Endothelial cell of umbilical vein (primary cell): ENCODE data around the gene MRPL34. TPM values are rescaled to one million over a fixed set of nuclear protein-coding genes. Genes with fewer than 3 reads are reported as not detected.

Experiments
- BruUV-seq: library from RNA; stranded (reverse); fragments of 400-500 nt; replicated peaks from 2 replicates; lab custom pipeline; 2021; lab: Mats Ljungman, UMichigan
- CTCF ChIA-PET: fragments of 300-600, 350-600 bp; sonication (Branson Sonifier 250); formaldehyde crosslinking; loops from one replicate; lab custom pipeline; 2021; ENCODE audit warnings: antibody characterized with exemption, inconsistent platforms; lab: Charles Lee
- POLR2A ChIA-PET: fragments of 300-600, 350-600 bp; sonication (Branson Sonifier 250); formaldehyde crosslinking; loops from one replicate; lab custom pipeline; 2021; ENCODE audit warnings: antibody characterized with exemption, inconsistent platforms; lab: Charles Lee
- DNase-seq: peaks from one replicate; pipeline ENCODE4 v3.0.0-alpha.2; 2011; ENCODE audit warnings: low read depth, low spot score
- FAIRE-seq: peaks from 2 replicates; lab custom pipeline; 2011; peaks lifted over from hg19 to GRCh38; lab: Jason Lieb, UNC
- H2AFZ ChIP-seq: 2 replicates; pipeline ENCODE4 v1.6.0; 2012; ENCODE audit warnings: low read depth, low read length, control low read depth, inconsistent platforms
- H3K27ac ChIP-seq: 2 replicates; pipeline ENCODE4 v1.5.1; 2011; ENCODE audit warnings: low read depth, mild to moderate bottlenecking, control low read depth, low read length, moderate library complexity; ENCODE audit not compliant: insufficient read depth
- H3K27me3 ChIP-seq, 2 experiments: 2 replicates each; pipeline versions ENCODE4 v1.6.0 to v1.6.1; 2011; ENCODE audit warnings: low read length in 2 of 2, mixed read lengths in 1 of 2; ENCODE audit not compliant: control insufficient read depth in 2 of 2, insufficient read depth in 2 of 2
- H3K36me3 ChIP-seq, 2 experiments: 2 replicates in 1 of 2; 3 replicates in 1 of 2; pipeline ENCODE4 v1.5.1; 2011; ENCODE audit warnings: low read length in 2 of 2, mild to moderate bottlenecking in 1 of 2, moderate library complexity in 1 of 2; ENCODE audit not compliant: control insufficient read depth in 2 of 2, insufficient read depth in 2 of 2; ENCODE audit errors: extremely low read depth in 1 of 2
- H3K4me1 ChIP-seq: 3 replicates; pipeline ENCODE4 v1.5.1; 2011; ENCODE audit warnings: mild to moderate bottlenecking, low read length; ENCODE audit not compliant: control insufficient read depth, insufficient read depth; ENCODE audit errors: extremely low read depth
- H3K4me2 ChIP-seq: 2 replicates; pipeline ENCODE4 v1.6.1; 2011; ENCODE audit warnings: low read length, control low read depth, mixed read lengths; ENCODE audit not compliant: insufficient read depth
- H3K4me3 ChIP-seq, 3 experiments: fragments of 200-600 bp in 1 of 3; sonication (generic), shearing (Covaris generic) in 1 of 3; replicated peaks in 1 of 3; 2 replicates each; pipeline ENCODE4 v1.5.1; 2011 to 2016; ENCODE audit warnings: control low read depth in 3 of 3, low read length in 3 of 3, mild to moderate bottlenecking in 2 of 3, inconsistent platforms in 1 of 3, low read depth in 1 of 3, moderate library complexity in 1 of 3; ENCODE audit not compliant: insufficient read depth in 1 of 3
- H3K79me2 ChIP-seq: 2 replicates; pipeline ENCODE4 v1.6.0; 2012; ENCODE audit warnings: low read length, inconsistent platforms; ENCODE audit not compliant: control insufficient read depth, insufficient read depth
- H3K9ac ChIP-seq: replicated peaks from 2 replicates; pipeline ENCODE3; 2011; ENCODE audit warnings: low read length, control low read depth; ENCODE audit not compliant: insufficient read depth; ENCODE audit errors: extremely low read depth
- H3K9me1 ChIP-seq: replicated peaks from 3 replicates; pipeline ENCODE4 v1.6.0; 2011; ENCODE audit warnings: mild to moderate bottlenecking, low read length; ENCODE audit not compliant: control insufficient read depth, insufficient read depth; ENCODE audit errors: extremely low read depth
- H3K9me3 ChIP-seq: replicated peaks from 2 replicates; pipeline ENCODE4 v1.5.1; 2012; ENCODE audit warnings: low read length, inconsistent platforms; ENCODE audit not compliant: control insufficient read depth, insufficient read depth
- H4K20me1 ChIP-seq: replicated peaks from 2 replicates; pipeline ENCODE3; 2011; ENCODE audit warnings: mild to moderate bottlenecking, low read length; ENCODE audit not compliant: control insufficient read depth, insufficient read depth; ENCODE audit errors: extremely low read depth
- EZH2 ChIP-seq: IDR thresholded peaks from 2 replicates; pipeline ENCODE4 v1.6.1; 2012; ENCODE audit warnings: borderline replicate concordance, low read depth, mild to moderate bottlenecking, moderate library complexity, low read length, inconsistent platforms; ENCODE audit not compliant: severe bottlenecking
- FOS ChIP-seq: IDR thresholded peaks from 2 replicates; pipeline ENCODE4 v1.6.1; 2011; ENCODE audit warnings: mild to moderate bottlenecking, low read length, moderate library complexity, borderline replicate concordance; ENCODE audit not compliant: insufficient read depth
- GATA2 ChIP-seq: IDR thresholded peaks from 2 replicates; pipeline ENCODE4 v1.7.0; 2011; ENCODE audit warnings: low read depth, mild to moderate bottlenecking, moderate library complexity, mixed read lengths, low read length; ENCODE audit not compliant: insufficient read length, insufficient read depth
- JUN ChIP-seq: IDR thresholded peaks from 2 replicates; pipeline ENCODE4 v1.6.1; 2011; ENCODE audit warnings: borderline replicate concordance, low read depth; ENCODE audit not compliant: insufficient read length, insufficient read depth
- MYC ChIP-seq: IDR thresholded peaks from one replicate; pipeline ENCODE4 v1.6.1; 2011; ENCODE audit warnings: mild to moderate bottlenecking, low read depth, low read length
- POLR2A ChIP-seq: IDR thresholded peaks from 2 replicates; pipeline ENCODE4 v1.6.1; 2012; ENCODE audit warnings: low read depth, mild to moderate bottlenecking, control low read depth, low read length
- POLR2AphosphoS5 ChIP-seq: IDR thresholded peaks from 2 replicates; pipeline ENCODE4 v1.6.1; 2012; ENCODE audit warnings: low read depth, mild to moderate bottlenecking, control low read depth, low read length, moderate library complexity; ENCODE audit not compliant: insufficient read depth
- dilution Hi-C: fragments of 300-500 bp; cut with MboI; formaldehyde crosslinking; loops from one replicate; pipeline ENCODE4 v1.15.0; 2019; ENCODE audit warnings: low sequenced_read_pairs; ENCODE audit not compliant: extremely low pct_ligation_motif_present
- intact Hi-C: fragments of 100-400 bp; cut with micrococcal nuclease; formaldehyde crosslinking; loops from one replicate; pipeline ENCODE4 v1.10.0; 2022
- polyA plus RNA-seq, 4 experiments: library from polyadenylated mRNA; depleted of rRNA in 3 of 4; stranded (reverse) in 3 of 4; unstranded in 1 of 4; fragments of >200 nt; gene quantifications; 2 replicates each; pipeline versions ENCODE4 v1.2.1 to v1.2.3, GENCODE V29; 2011 to 2012; ENCODE audit warnings: missing spikeins in 1 of 4
- total RNA-seq: library from RNA; stranded (reverse); gene quantifications from 2 replicates; pipeline ENCODE4 v1.2.3, GENCODE V29; 2021
- TF ChIP-seq, protein P1 (sequence below): IDR thresholded peaks from 2 replicates; pipeline ENCODE4 v1.6.1; 2011; ENCODE audit not compliant: insufficient read depth, insufficient read length
- TF ChIP-seq, protein P2 (sequence below), 2 donors: IDR thresholded peaks; 1 replicate in 1 of 2; 2 replicates in 1 of 2; pipeline ENCODE4 v1.5.1; 2011; ENCODE audit warnings: low read length in 2 of 2, mild to moderate bottlenecking in 2 of 2, moderate library complexity in 2 of 2, control low read depth in 1 of 2, inconsistent platforms in 1 of 2, low read depth in 1 of 2; ENCODE audit not compliant: insufficient read depth in 1 of 2; ENCODE audit errors: extremely low read depth in 1 of 2

Gene MRPL34
- total and polyA plus RNA-seq, 2 donors (not counting 3 experiments of a cell fraction or from before 2014, with no cell fraction given) = 45.5 to 55.7 TPM

DNA sequence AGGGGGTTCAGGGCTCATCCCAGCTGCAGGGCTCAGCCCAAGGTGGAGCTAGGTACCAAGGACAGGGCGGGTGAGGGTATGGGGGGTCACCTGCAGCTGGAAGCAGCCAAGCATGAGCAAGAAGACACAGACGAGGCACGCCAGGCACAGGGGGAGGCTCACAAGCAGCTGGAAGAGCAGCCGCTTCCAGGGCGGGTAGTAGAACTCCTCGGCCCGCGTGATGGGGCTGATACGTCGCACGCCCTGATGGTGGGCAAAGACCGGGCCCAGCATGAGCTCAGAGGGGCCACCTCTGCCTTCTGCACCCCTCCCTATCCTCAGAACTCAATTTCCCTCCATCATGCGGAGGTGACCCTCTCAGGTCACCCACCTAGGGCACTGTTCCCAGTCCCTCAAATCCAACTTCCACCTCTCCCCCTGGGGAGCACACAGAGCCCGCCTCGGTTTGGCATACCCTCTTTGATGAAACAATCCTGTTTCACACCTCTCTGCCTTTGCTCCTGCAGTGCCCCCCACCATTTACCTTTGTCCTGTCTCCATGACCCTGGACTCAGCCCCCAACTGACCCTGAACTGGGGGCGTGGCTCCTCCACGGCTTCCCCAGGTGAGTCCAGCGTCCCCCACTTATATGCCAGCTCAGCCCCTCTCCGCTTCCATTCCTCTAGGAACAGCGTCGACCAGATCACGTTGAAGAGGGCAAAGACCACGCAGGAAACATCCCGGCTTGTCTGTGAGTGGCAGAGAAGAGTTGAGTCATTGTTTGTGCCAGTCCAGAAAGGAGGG lies 24.8 kb downstream of the MRPL34 start:
- Histone ChIP-seq H3K9me3 (no peaks in the 10 kb centered on the region), H2AFZ (no peak overlapping the region), H3K4me1 (peaks cover 15% of the 10 kb centered on the region), H3K27me3 (peaks cover 4 to 19% of the 10 kb centered on the region in 2 experiments), H3K36me3 (no peaks in the 10 kb centered on the region), H3K9ac (no peak overlapping the region), H3K79me2 (no peaks in the 10 kb centered on the region), H4K20me1 (no peaks in the 10 kb centered on the region), H3K4me2 (no peak overlapping the region), H3K9me1 (no peaks in the 10 kb centered on the region), H3K27ac (no peak overlapping the region), H3K4me3 (no peak overlapping the region)
- intact Hi-C loops = no loop called here
- dilution Hi-C loops = no loop called here
- ChIA-PET CTCF (no interaction called here), POLR2A (no interaction called here)
- FAIRE-seq = no peak
- BruUV-seq = no TSS peak
- no peak for DNase-seq
- TF ChIP-seq EZH2 (no peak), GATA2 (no peak), MYC (no peak), POLR2A (no peak), FOS (no peak), JUN (no peak), POLR2AphosphoS5 (no peak)
- TF ChIP-seq, protein P1, sequence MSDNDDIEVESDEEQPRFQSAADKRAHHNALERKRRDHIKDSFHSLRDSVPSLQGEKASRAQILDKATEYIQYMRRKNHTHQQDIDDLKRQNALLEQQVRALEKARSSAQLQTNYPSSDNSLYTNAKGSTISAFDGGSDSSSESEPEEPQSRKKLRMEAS = no peak
- TF ChIP-seq, protein P2, sequence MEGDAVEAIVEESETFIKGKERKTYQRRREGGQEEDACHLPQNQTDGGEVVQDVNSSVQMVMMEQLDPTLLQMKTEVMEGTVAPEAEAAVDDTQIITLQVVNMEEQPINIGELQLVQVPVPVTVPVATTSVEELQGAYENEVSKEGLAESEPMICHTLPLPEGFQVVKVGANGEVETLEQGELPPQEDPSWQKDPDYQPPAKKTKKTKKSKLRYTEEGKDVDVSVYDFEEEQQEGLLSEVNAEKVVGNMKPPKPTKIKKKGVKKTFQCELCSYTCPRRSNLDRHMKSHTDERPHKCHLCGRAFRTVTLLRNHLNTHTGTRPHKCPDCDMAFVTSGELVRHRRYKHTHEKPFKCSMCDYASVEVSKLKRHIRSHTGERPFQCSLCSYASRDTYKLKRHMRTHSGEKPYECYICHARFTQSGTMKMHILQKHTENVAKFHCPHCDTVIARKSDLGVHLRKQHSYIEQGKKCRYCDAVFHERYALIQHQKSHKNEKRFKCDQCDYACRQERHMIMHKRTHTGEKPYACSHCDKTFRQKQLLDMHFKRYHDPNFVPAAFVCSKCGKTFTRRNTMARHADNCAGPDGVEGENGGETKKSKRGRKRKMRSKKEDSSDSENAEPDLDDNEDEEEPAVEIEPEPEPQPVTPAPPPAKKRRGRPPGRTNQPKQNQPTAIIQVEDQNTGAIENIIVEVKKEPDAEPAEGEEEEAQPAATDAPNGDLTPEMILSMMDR (IDR thresholded peaks at IDR 0.05; ENCODE audit: extremely low read depth in 1 of 2, insufficient read depth in 1 of 2, low read depth in 1 of 2, low read length in 2 of 2) = no peak
